ENCODE data around the gene RHOU.

DNA sequence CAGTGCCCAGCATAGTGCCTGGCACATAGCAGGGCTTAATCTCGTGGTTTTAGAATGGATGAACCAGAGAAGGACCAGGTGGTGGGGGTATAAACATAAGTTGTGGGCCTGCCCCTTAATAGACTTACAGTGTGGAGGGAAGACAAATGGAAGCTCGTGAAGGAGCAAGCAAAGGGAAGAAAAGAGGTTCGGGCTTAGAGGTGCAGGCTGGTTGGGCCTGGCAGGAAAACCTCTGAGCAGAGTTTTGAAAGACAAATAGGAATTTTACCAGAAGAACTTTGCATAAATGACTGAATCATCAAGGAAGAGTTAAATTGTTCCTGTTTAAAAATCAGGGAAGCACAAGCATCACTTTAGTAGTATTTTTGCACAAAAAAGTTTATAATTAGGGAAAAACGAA, 4.5 kb downstream of the RHOU start:
- TF ChIP-seq, protein P1, sequence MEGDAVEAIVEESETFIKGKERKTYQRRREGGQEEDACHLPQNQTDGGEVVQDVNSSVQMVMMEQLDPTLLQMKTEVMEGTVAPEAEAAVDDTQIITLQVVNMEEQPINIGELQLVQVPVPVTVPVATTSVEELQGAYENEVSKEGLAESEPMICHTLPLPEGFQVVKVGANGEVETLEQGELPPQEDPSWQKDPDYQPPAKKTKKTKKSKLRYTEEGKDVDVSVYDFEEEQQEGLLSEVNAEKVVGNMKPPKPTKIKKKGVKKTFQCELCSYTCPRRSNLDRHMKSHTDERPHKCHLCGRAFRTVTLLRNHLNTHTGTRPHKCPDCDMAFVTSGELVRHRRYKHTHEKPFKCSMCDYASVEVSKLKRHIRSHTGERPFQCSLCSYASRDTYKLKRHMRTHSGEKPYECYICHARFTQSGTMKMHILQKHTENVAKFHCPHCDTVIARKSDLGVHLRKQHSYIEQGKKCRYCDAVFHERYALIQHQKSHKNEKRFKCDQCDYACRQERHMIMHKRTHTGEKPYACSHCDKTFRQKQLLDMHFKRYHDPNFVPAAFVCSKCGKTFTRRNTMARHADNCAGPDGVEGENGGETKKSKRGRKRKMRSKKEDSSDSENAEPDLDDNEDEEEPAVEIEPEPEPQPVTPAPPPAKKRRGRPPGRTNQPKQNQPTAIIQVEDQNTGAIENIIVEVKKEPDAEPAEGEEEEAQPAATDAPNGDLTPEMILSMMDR (conservative IDR thresholded peaks at IDR 0.05 in 1 of 2, IDR thresholded peaks at IDR 0.05 in 1 of 2; ENCODE audit: low read depth in 1 of 2, low read length in 2 of 2) = no peak
- TF ChIP-seq EZH2 (IDR thresholded peaks at IDR 0.05; ENCODE audit: low read length, missing control alignments) = no peak
